ENCODE results near the gene MICU1. TPM values are rescaled to one million over a fixed set of nuclear protein-coding genes. Genes with fewer than 3 reads are reported as not detected.
"Not testable (repeated sequence)": the region's sequence is repeated elsewhere in the genome, so short reads cannot be mapped to it uniquely, and the experiment has no call there.

The MICU1 gene
- total RNA-seq, 2 experiments from 2014 or later: 41.2 to 41.7 TPM

- no peak overlapping the region for H3K27ac Mint-ChIP-seq
Observed at GRCh38 chr10:72389014-72389413, 236.9 kb downstream of the MICU1 start.

GRCh38 chr10:72388062-72388461 is 237.8 kb downstream of the MICU1 start:
- ChIA-PET CTCF (no interaction called here), POLR2A (no interaction called here)
- H3K36me3 Mint-ChIP-seq: peaks cover 3% of the 10 kb centered on the region
- intact Hi-C loops (cut with micrococcal nuclease): no loop called here
- no peaks in the 10 kb centered on the region for H3K9me3 Mint-ChIP-seq
- no peak for DNase-seq
- no peak overlapping the region for H3K4me3 Mint-ChIP-seq
- no peak overlapping the region for H3K27ac Mint-ChIP-seq
- H3K4me1 Mint-ChIP-seq (ENCODE audit: low read depth): no peaks in the 10 kb centered on the region
- no peaks in the 10 kb centered on the region for H3K27me3 Mint-ChIP-seq

More at GRCh38 chr10:72389014-72389413, 236.9 kb downstream of the MICU1 start:
- intact Hi-C loops (cut with micrococcal nuclease): no loop called here
- H3K36me3 Mint-ChIP-seq: peaks cover 3% of the 10 kb centered on the region
- no peak for DNase-seq
- no peak overlapping the region for H3K4me3 Mint-ChIP-seq
- H3K4me1 Mint-ChIP-seq (ENCODE audit: low read depth): no peaks in the 10 kb centered on the region
- CTCF ChIA-PET: interaction anchor here (0.6 to 0.8 kb wide), 2 partner anchors 24 to 27 kb away, joined by 3 read pairs; no protein-coding TSS in a partner anchor
- H3K9me3 Mint-ChIP-seq: no peaks in the 10 kb centered on the region
- no peaks in the 10 kb centered on the region for H3K27me3 Mint-ChIP-seq
- POLR2A ChIA-PET: no interaction called here

DNA sequence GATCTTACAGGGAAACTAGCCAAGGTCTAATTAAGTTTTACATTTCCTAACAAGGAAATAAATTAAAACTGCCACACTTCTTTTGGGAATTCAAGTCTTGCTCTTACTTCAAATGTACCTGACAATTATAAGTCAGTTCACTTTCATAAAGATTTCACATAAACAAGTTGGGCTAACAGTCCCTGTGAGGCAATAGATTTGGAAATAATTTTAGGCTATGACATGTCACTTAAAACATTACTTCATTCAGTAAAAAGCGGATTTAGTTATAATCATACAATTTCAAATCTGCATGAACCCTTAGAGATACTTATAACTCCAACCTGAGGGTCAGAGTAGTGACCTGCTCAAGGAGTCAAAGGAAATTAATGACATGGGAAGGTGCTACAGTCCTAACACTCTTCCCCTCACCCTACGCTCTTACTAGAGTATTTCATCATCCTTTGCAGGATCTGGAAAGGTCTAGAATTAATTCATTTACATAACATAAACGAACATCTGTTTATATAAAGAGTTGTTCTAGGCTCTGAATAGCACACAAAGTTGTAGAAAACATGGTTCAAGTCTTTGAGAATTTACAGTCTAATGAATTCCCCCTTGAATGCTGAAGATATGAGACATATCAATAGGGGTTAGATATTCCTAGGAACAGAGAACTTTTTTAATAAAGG is 238.8 kb downstream of the MICU1 start:
- Mint-ChIP-seq H3K27ac (no peak overlapping the region), H3K4me1 (ENCODE audit: low read depth) (no peaks in the 10 kb centered on the region), H3K4me3 (no peak overlapping the region), H3K27me3 (no peaks in the 10 kb centered on the region), H3K9me3 (no peaks in the 10 kb centered on the region), H3K36me3 (no peaks in the 10 kb centered on the region)
- POLR2A ChIA-PET: no interaction called here
- CTCF ChIA-PET: no interaction called here
- no peak for DNase-seq
- intact Hi-C loops (cut with micrococcal nuclease): no loop called here

- intact Hi-C loops (cut with micrococcal nuclease): no loop called here
- Mint-ChIP-seq H3K27ac (no peak overlapping the region), H3K27me3 (no peaks in the 10 kb centered on the region), H3K36me3 (no peaks in the 10 kb centered on the region), H3K9me3 (no peaks in the 10 kb centered on the region), H3K4me3 (no peak overlapping the region), H3K4me1 (ENCODE audit: low read depth) (no peaks in the 10 kb centered on the region)
- POLR2A ChIA-PET: no interaction called here
- DNase-seq: no peak
- CTCF ChIA-PET: no interaction called here
Observed at GRCh38 chr10:72385724-72386123, 240.2 kb downstream of the MICU1 start.

GRCh38 chr10:72384982-72385381 is 240.9 kb downstream of the MICU1 start:
- H3K27me3 Mint-ChIP-seq; H3K9me3 Mint-ChIP-seq; H3K4me3 Mint-ChIP-seq; DNase-seq; CTCF ChIA-PET; H3K27ac Mint-ChIP-seq; intact Hi-C loops (cut with micrococcal nuclease); H3K4me1 Mint-ChIP-seq (ENCODE audit: low read depth); H3K36me3 Mint-ChIP-seq; POLR2A ChIA-PET: not testable (repeated sequence)

DNA sequence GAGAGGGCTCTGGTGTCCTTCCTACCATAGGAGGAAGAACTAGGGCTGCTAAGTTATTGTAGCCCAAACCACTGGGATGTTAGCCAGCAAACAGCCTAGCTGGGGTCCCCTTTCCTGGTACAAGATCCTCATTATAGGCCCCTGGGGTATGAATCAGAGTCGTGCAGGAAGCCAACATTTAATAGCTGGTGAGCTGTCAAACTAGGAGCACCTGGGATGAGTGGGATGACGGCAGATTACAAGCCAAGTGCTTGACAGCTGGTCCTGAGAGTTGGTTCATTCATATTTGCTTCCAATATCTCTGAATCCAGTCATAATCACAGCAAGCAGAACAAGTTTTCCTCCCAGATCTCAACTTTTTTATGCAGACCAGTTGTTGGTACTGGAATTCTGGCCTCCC is 246.1 kb downstream of the MICU1 start:
- no peaks in the 10 kb centered on the region for H3K4me1 Mint-ChIP-seq (ENCODE audit: low read depth)
- no peak for DNase-seq
- no peaks in the 10 kb centered on the region for H3K36me3 Mint-ChIP-seq
- CTCF ChIA-PET: interaction anchor here (1.9 kb wide), 1 partner anchor 15 kb away, joined by 6 read pairs; no protein-coding TSS in a partner anchor
- no peaks in the 10 kb centered on the region for H3K27me3 Mint-ChIP-seq
- POLR2A ChIA-PET: no interaction called here
- H3K4me3 Mint-ChIP-seq: no peak overlapping the region
- no peak overlapping the region for H3K27ac Mint-ChIP-seq
- intact Hi-C loops (cut with micrococcal nuclease): no loop called here
- H3K9me3 Mint-ChIP-seq: no peaks in the 10 kb centered on the region

DNA sequence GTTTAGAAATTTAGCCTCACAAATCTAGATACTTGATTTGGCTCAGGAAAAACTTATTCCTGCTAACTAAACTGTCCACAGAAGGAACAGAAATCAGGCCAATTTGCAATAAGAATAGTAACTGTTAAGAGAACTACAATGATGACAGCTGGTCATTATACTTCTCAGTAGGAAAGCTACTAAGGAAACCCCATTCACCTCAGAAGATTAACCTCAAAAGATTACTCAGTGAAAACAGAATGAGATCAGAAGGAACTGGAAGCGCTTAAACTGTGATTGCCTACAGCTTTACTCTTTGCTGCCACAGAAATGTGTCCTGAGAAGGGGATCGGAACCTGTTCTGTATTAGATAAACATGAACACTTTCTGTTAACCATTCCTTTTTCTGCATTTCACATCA is 246.8 kb downstream of the MICU1 start:
- CTCF ChIA-PET: interaction anchor here (1.9 kb wide), 1 partner anchor 14 kb away, joined by 6 read pairs; no protein-coding TSS in a partner anchor
- Mint-ChIP-seq H3K36me3 (no peaks in the 10 kb centered on the region), H3K4me3 (no peak overlapping the region), H3K9me3 (no peaks in the 10 kb centered on the region), H3K4me1 (ENCODE audit: low read depth) (no peaks in the 10 kb centered on the region), H3K27me3 (no peaks in the 10 kb centered on the region), H3K27ac (no peak overlapping the region)
- POLR2A ChIA-PET: no interaction called here
- intact Hi-C loops (cut with micrococcal nuclease): no loop called here
- no peak for DNase-seq

DNA sequence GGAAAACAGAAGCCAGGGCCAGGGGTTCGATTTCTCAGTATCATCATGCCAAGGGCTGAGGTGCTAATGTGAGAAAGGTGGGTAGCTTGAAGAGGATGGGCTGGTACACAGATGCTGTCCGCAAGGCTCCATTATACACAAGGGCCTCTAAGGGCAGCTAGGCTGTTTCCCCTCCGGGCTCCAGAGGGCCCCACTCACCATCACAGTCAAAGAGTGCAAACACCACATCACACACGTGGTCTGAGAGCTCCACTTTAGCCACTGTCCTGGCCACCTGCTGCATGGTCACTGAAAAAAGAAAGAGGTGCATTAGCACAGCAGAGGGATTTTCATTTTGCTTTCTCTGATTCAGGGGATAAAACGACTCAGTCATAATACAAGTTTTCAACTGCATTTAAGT is 250.3 kb downstream of the MICU1 start:
- POLR2A ChIA-PET: no interaction called here
- Mint-ChIP-seq H3K27ac (no peak overlapping the region), H3K4me1 (ENCODE audit: low read depth) (peaks cover 2% of the 10 kb centered on the region), H3K27me3 (no peaks in the 10 kb centered on the region), H3K4me3 (no peak overlapping the region), H3K36me3 (no peaks in the 10 kb centered on the region), H3K9me3 (no peaks in the 10 kb centered on the region)
- CTCF ChIA-PET: interaction anchor here (0.7 to 2.3 kb wide), 2 partner anchors 11 to 513 kb away, joined by 5 to 9 read pairs; no protein-coding TSS in a partner anchor
- DNase-seq: no peak
- intact Hi-C loops (cut with micrococcal nuclease): no loop called here

DNA sequence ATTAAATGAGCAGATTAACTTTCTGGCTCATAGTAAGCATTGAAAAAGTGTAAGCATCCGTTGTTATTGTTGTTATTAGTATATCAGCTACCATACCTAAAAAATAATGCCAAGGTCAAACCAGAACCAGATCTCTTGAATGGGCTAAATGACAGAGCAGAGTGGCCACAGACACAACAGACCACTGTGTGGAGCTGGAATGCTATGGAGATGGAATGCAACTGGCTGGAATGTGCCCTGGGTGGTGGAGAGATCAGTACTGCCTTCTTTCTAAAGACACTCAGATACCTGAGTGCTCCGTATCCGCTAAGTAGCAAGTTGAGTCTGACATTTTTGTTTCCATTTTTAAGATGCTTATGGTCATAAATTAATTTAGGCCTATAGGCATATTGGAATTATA is 250.7 kb downstream of the MICU1 start:
- no peaks in the 10 kb centered on the region for H3K27me3 Mint-ChIP-seq
- CTCF ChIA-PET: interaction anchor here (2.3 kb wide), 1 partner anchor 11 kb away, joined by 9 read pairs; no protein-coding TSS in a partner anchor
- H3K9me3 Mint-ChIP-seq: no peaks in the 10 kb centered on the region
- POLR2A ChIA-PET: no interaction called here
- H3K4me1 Mint-ChIP-seq (ENCODE audit: low read depth): peaks cover 6% of the 10 kb centered on the region
- H3K27ac Mint-ChIP-seq: no peak overlapping the region
- H3K36me3 Mint-ChIP-seq: no peaks in the 10 kb centered on the region
- DNase-seq: no peak
- intact Hi-C loops (cut with micrococcal nuclease): no loop called here
- H3K4me3 Mint-ChIP-seq: no peak overlapping the region

- Mint-ChIP-seq H3K27ac (peak overlapping the region; percentile 60), H3K9me3 (no peaks in the 10 kb centered on the region), H3K27me3 (no peaks in the 10 kb centered on the region), H3K36me3 (no peaks in the 10 kb centered on the region), H3K4me1 (ENCODE audit: low read depth) (peaks cover 14% of the 10 kb centered on the region), H3K4me3 (no peak overlapping the region)
- CTCF ChIA-PET: interaction anchor here (0.6 kb wide), 1 partner anchor 186 kb away, joined by 3 read pairs; no protein-coding TSS in a partner anchor
- no peak for DNase-seq
- intact Hi-C loops (cut with micrococcal nuclease): loop anchor here (2.0 kb wide), 1 partner anchor 193 kb away; no protein-coding TSS in a partner anchor
- POLR2A ChIA-PET: no interaction called here
Observed at GRCh38 chr10:72370201-72370722, 255.6 kb downstream of the MICU1 start.

DNA sequence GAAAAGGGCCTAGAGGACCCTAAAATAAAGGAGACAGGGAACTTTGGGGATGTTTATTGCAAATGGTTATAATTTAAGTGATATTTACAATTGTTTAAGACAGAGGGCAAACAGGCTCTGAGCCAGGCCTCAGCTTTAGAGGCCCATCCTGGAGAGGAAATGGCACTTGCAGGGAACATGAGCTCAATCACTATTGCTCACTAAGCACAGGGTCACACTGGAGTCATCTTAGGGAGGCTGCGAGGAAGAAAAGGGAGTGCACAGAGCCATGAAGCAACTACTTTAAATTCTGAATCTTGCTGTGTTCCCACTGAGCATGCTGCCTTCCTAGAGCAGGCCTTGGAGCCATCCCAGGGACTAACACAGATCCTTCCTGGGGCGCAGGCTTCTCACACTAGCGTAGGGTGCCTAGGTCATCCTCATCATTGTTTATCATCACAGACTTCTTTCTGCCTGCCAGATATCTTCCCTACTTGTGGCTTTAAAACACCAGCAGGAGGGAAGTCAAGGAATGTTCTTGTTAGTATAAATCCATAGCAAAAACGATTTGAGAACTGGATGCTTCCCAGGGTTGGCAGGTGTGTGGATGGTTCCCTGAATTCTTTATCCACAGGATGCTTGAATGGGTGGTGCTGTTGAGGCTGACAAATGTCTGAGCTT is 258.4 kb downstream of the MICU1 start:
- POLR2A ChIA-PET: no interaction called here
- no peak for DNase-seq
- H3K4me3 Mint-ChIP-seq: no peak overlapping the region
- CTCF ChIA-PET: no interaction called here
- peak overlapping the region; percentile 21 for H3K27ac Mint-ChIP-seq
- no peaks in the 10 kb centered on the region for H3K27me3 Mint-ChIP-seq
- no peaks in the 10 kb centered on the region for H3K9me3 Mint-ChIP-seq
- peaks cover 25% of the 10 kb centered on the region for H3K4me1 Mint-ChIP-seq (ENCODE audit: low read depth)
- H3K36me3 Mint-ChIP-seq: no peaks in the 10 kb centered on the region
- intact Hi-C loops (cut with micrococcal nuclease): loop anchor here (10.0 kb wide), 1 partner anchor 257 kb away; the partner anchor contains the start of gene MICU1

- Mint-ChIP-seq H3K4me3 (no peak overlapping the region), H3K4me1 (ENCODE audit: low read depth) (peaks cover 20% of the 10 kb centered on the region), H3K9me3 (no peaks in the 10 kb centered on the region), H3K27me3 (no peaks in the 10 kb centered on the region), H3K27ac (peak overlapping the region; percentile 21), H3K36me3 (no peaks in the 10 kb centered on the region)
- intact Hi-C loops (cut with micrococcal nuclease): loop anchor here (2.0 to 10.0 kb wide), 2 partner anchors 204 to 260 kb away; partner anchors contain the start of gene MICU1
- ChIA-PET CTCF (interaction anchor here (0.6 to 3.0 kb wide), 22 partner anchors 9 to 730 kb away, joined by 3 to 52 read pairs (median 3); partner anchors contain the start of genes DNAJB12 and PSAP), POLR2A (interaction anchor here (1.1 to 1.6 kb wide), 3 partner anchors 10 to 469 kb away, joined by 4 to 5 read pairs (median 4); no protein-coding TSS in a partner anchor)
- DNase-seq: no peak
Observed at GRCh38 chr10:72365106-72365895, 260.6 kb downstream of the MICU1 start.

All from activated CD4-positive, alpha-beta memory T cell treated with anti-CD3 and anti-CD28 coated beads for 36 hours (primary cell).